SU-DHL-6 (cell line): Measurements from ENCODE around the gene STEAP3.

Source experiments
- H2AFZ ChIP-seq: fragments of 200-600 bp; sonication (generic); 2 replicates; pipeline ENCODE4 v1.6.1; 2014; ENCODE audit warnings: low read depth, mild to moderate bottlenecking, moderate library complexity, mixed read lengths, antibody characterized with exemption, low read length; ENCODE audit not compliant: severe bottlenecking
- H3F3A ChIP-seq: fragments of 200-600 bp; shearing (Covaris generic); 2 replicates; pipeline ENCODE4 v1.6.0; 2016; ENCODE audit warnings: antibody characterized with exemption, mild to moderate bottlenecking; ENCODE audit not compliant: insufficient read depth
- H3K27ac ChIP-seq: fragments of 200-600 bp; sonication (generic); 2 replicates; pipeline ENCODE4 v1.5.1; 2016; ENCODE audit warnings: low read depth, mild to moderate bottlenecking, low read length, moderate library complexity, mixed read lengths
- H3K27me3 ChIP-seq: fragments of 200-600 bp; sonication (generic), shearing (Covaris generic); 2 replicates; pipeline ENCODE4 v1.6.0; 2014; ENCODE audit warnings: mild to moderate bottlenecking, low read length
- H3K36me3 ChIP-seq: fragments of 200-600 bp; sonication (generic); 2 replicates; pipeline ENCODE4 v1.6.1; 2014; ENCODE audit warnings: mild to moderate bottlenecking, low read length, mixed read lengths
- H3K4me2 ChIP-seq: fragments of 300-600, 200-600 bp; shearing (Covaris generic), sonication (generic); 2 replicates; pipeline ENCODE4 v1.6.0; 2014; ENCODE audit warnings: low read length, low read depth, mild to moderate bottlenecking; ENCODE audit not compliant: poor library complexity, severe bottlenecking
- H3K4me3 ChIP-seq: fragments of 200-600 bp; sonication (generic); 2 replicates; pipeline ENCODE4 v1.5.1; 2014; ENCODE audit warnings: antibody characterized with exemption, low read length, mild to moderate bottlenecking, mixed read lengths; ENCODE audit not compliant: insufficient read depth, poor library complexity, severe bottlenecking
- H3K79me2 ChIP-seq: fragments of 200-600 bp; sonication (generic); 2 replicates; pipeline ENCODE4 v1.6.1; 2014; ENCODE audit warnings: mild to moderate bottlenecking, low read length, moderate library complexity; ENCODE audit not compliant: insufficient read depth
- H3K9ac ChIP-seq: fragments of 200-600 bp; sonication (generic); 2 replicates; pipeline ENCODE4 v1.7.0; 2014; ENCODE audit warnings: mild to moderate bottlenecking, low read length
- H3K9me2 ChIP-seq: fragments of 200-600 bp; sonication (generic); replicated peaks from 2 replicates; pipeline ENCODE4 v1.6.1; 2014; ENCODE audit warnings: low read length; ENCODE audit not compliant: insufficient read depth
- H3K9me3 ChIP-seq: fragments of 200-600 bp; sonication (generic); 2 replicates; pipeline ENCODE4 v1.6.1; 2014; ENCODE audit warnings: low read length, mixed read lengths; ENCODE audit not compliant: insufficient read depth
- H4K20me1 ChIP-seq: fragments of 200-600 bp; sonication (generic); 2 replicates; pipeline ENCODE4 v1.6.1; 2014; ENCODE audit warnings: low read depth, mild to moderate bottlenecking, antibody characterized with exemption, low read length, moderate library complexity, mixed read lengths
- EZH2phosphoT487 ChIP-seq: fragments of 200-600 bp; sonication (generic), shearing (Covaris generic); conservative IDR thresholded peaks from 2 replicates; pipeline ENCODE4 v1.6.1; 2018; ENCODE audit warnings: mild to moderate bottlenecking, antibody characterized with exemption, low read length, moderate library complexity, mixed read lengths
- TF ChIP-seq, protein P1 (sequence below): fragments of 200-600 bp; sonication (generic); IDR thresholded peaks from one replicate; pipeline ENCODE4 v1.5.1; 2017; ENCODE audit warnings: antibody characterized with exemption, mild to moderate bottlenecking, low read length, moderate library complexity; ENCODE audit not compliant: insufficient read depth, poor library complexity, severe bottlenecking

STEAP3 gene

DNA sequence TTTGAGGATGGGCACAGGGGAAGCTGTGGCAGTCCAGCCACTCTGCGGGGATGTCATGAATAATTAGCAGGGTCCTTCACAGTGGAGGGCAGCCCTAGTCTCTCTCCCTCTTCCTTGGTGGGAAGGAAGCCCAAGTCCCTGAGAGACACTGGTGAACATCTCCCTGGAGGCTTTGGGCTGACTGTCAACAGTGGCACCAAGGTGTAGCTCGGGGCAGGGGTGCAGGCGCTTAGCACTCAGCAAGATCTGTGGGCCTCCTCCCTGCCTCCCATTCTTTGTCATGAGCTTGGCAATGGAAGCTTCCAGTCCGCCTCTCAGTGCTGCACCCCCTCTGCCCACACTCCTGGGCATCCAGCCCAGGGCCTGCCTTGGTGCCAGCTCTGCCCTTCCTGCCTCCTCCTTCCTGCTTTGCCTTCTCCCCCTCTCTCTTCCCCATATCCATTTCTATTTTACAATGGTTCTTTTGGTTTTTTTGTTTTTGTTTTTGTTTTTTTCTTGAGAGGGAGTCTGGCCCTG, 59.4 kb downstream of the STEAP3 start:
- no peak overlapping the region for H3K27ac ChIP-seq
- no peaks in the 10 kb centered on the region for H3K27me3 ChIP-seq
- no peak overlapping the region for H2AFZ ChIP-seq
- no peak overlapping the region for H3K9ac ChIP-seq
- H3K79me2 ChIP-seq: no peaks in the 10 kb centered on the region
- H3K9me3 ChIP-seq: no peaks in the 10 kb centered on the region
- TF ChIP-seq, protein P1, sequence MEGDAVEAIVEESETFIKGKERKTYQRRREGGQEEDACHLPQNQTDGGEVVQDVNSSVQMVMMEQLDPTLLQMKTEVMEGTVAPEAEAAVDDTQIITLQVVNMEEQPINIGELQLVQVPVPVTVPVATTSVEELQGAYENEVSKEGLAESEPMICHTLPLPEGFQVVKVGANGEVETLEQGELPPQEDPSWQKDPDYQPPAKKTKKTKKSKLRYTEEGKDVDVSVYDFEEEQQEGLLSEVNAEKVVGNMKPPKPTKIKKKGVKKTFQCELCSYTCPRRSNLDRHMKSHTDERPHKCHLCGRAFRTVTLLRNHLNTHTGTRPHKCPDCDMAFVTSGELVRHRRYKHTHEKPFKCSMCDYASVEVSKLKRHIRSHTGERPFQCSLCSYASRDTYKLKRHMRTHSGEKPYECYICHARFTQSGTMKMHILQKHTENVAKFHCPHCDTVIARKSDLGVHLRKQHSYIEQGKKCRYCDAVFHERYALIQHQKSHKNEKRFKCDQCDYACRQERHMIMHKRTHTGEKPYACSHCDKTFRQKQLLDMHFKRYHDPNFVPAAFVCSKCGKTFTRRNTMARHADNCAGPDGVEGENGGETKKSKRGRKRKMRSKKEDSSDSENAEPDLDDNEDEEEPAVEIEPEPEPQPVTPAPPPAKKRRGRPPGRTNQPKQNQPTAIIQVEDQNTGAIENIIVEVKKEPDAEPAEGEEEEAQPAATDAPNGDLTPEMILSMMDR: no peak
- TF ChIP-seq EZH2phosphoT487: no peak
- no peak overlapping the region for H3K4me2 ChIP-seq
- no peaks in the 10 kb centered on the region for H3K9me2 ChIP-seq
- no peaks in the 10 kb centered on the region for H3F3A ChIP-seq
- H4K20me1 ChIP-seq: no peaks in the 10 kb centered on the region
- H3K4me3 ChIP-seq: no peak overlapping the region
- no peaks in the 10 kb centered on the region for H3K36me3 ChIP-seq

DNA sequence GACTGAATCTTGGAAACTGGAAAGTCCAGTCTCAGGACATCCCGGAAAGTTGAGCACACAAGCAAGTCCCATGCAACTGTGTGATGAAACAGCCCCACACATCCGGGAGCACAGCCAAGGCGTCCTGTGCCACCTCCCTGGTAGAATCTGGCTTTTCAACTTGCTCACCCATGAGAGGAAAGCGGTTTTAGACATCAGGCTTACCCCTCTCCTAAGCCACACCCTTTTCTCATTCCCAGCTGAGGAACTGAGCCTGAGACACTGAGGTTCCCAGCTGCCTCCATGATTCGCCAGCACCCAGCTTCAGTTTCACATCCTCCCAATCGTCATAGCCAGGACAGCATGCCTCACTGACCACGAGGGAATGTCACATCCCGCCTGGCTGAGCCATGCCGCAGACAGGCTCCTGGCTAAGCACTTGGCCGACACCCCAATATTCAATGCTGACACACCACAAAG, 60.3 kb downstream of the STEAP3 start:
- H3K4me2 ChIP-seq: no peak overlapping the region
- H2AFZ ChIP-seq: no peak overlapping the region
- no peak for TF ChIP-seq EZH2phosphoT487
- TF ChIP-seq, protein P1: no peak

DNA sequence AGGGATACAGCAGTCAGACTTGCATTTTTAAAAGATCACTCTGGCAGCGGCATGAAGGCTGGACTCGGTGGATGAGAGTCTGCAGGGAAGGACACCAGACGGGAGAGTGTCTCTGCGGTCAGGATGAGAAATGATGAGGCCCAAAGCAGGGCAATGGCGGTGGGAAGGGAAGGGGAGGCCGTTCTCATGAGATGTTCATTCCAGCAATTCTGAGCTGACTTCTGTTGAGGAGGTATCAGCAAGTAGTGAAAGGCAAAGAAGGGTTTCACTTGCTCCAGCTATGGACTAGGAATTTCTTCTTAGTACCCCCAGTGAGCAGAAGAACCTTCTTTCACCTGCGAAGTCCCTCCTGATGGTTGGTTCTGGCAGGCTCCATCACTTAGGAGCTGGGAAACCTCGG, 63.0 kb downstream of the STEAP3 start:
- H3K4me3 ChIP-seq: no peak overlapping the region
- no peaks in the 10 kb centered on the region for H4K20me1 ChIP-seq
- no peak overlapping the region for H3K9ac ChIP-seq
- no peak overlapping the region for H2AFZ ChIP-seq
- no peaks in the 10 kb centered on the region for H3F3A ChIP-seq
- no peaks in the 10 kb centered on the region for H3K9me3 ChIP-seq
- TF ChIP-seq EZH2phosphoT487: no peak
- TF ChIP-seq, protein P1: no peak
- H3K9me2 ChIP-seq: no peaks in the 10 kb centered on the region
- H3K36me3 ChIP-seq: no peaks in the 10 kb centered on the region
- H3K27me3 ChIP-seq: no peaks in the 10 kb centered on the region
- no peaks in the 10 kb centered on the region for H3K79me2 ChIP-seq
- H3K27ac ChIP-seq: no peak overlapping the region
- H3K4me2 ChIP-seq: no peak overlapping the region

More for the DNA sequence above, 60.3 kb downstream of the STEAP3 start:
- no peaks in the 10 kb centered on the region for H3K79me2 ChIP-seq
- no peaks in the 10 kb centered on the region for H3K9me2 ChIP-seq
- H3K36me3 ChIP-seq: no peaks in the 10 kb centered on the region
- H3F3A ChIP-seq: no peaks in the 10 kb centered on the region
- no peak overlapping the region for H3K9ac ChIP-seq
- no peaks in the 10 kb centered on the region for H3K27me3 ChIP-seq
- no peaks in the 10 kb centered on the region for H4K20me1 ChIP-seq
- no peaks in the 10 kb centered on the region for H3K9me3 ChIP-seq
- H3K4me3 ChIP-seq: no peak overlapping the region
- H3K27ac ChIP-seq: no peak overlapping the region

DNA sequence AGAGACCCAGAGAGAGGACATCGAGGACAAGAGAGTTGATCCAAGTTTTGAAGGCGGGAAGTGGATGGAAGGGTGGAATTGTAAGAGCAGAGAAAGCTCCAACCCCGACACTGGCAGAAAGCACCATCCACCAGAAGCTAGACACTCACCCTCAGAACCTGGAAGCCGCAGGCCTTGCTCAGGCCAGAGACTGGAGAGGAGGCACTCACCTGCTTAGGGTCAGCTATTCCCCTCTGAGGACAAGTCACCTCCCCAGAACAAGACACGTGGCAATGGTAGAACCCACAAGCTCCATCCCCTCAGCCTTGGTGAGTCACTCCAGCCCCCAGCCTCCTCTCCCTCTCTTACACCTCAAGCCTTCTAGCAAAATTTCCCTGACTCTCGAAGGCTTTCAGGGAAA, 64.9 kb downstream of the STEAP3 start:
- Histone ChIP-seq H3K4me2 (no peak overlapping the region), H3F3A (no peaks in the 10 kb centered on the region), H3K27ac (no peak overlapping the region), H3K9me2 (no peaks in the 10 kb centered on the region), H4K20me1 (no peaks in the 10 kb centered on the region), H3K79me2 (no peaks in the 10 kb centered on the region), H3K4me3 (no peak overlapping the region), H3K27me3 (no peaks in the 10 kb centered on the region), H3K36me3 (no peaks in the 10 kb centered on the region), H2AFZ (no peak overlapping the region), H3K9me3 (no peaks in the 10 kb centered on the region), H3K9ac (no peak overlapping the region)
- no peak for TF ChIP-seq EZH2phosphoT487
- TF ChIP-seq, protein P1: no peak
